Spleen (tissue), 11 donors: Measurements from ENCODE around the gene AMPH. TPM values are rescaled to one million over a fixed set of nuclear protein-coding genes. Genes with fewer than 3 reads are reported as not detected.

Experiments used
- DNase-seq: peaks from one replicate; pipeline ENCODE4 v3.0.0-alpha.2; 2020
- H3K27ac ChIP-seq, 8 donors: fragments of 200-600 bp; sonication (generic) in 7 of 8; 1 replicate in 4 of 8; 2 replicates in 4 of 8; pipeline versions ENCODE4 v1.5.0 to v1.8.0; 2016 to 2021; ENCODE audit warnings: inconsistent platforms in 4 of 8, mild to moderate bottlenecking in 4 of 8, moderate library complexity in 1 of 8
- H3K27me3 ChIP-seq, 7 donors: fragments of 200-600 bp; sonication (generic) in 6 of 7; replicated peaks in 1 of 7; 1 replicate in 4 of 7; 2 replicates in 3 of 7; pipeline versions ENCODE4 v1.5.0 to v1.8.0; 2016 to 2021; ENCODE audit warnings: inconsistent platforms in 3 of 7, mild to moderate bottlenecking in 1 of 7
- H3K36me3 ChIP-seq, 6 donors: fragments of 200-600 bp; sonication (generic) in 5 of 6; 1 replicate in 4 of 6; 2 replicates in 2 of 6; pipeline versions ENCODE4 v1.5.0 to v1.8.0; 2016 to 2021; ENCODE audit warnings: inconsistent platforms in 2 of 6
- H3K4me1 ChIP-seq, 6 donors: fragments of 200-600 bp; sonication (generic) in 5 of 6; 1 replicate in 3 of 6; 2 replicates in 3 of 6; pipeline versions ENCODE4 v1.5.0 to v1.8.0; 2016 to 2021; ENCODE audit warnings: inconsistent platforms in 3 of 6
- H3K4me3 ChIP-seq, 8 donors: fragments of 200-600 bp; sonication (generic) in 7 of 8; 1 replicate in 4 of 8; 2 replicates in 4 of 8; pipeline versions ENCODE4 v1.5.0 to v1.8.0; 2016 to 2021; ENCODE audit warnings: inconsistent platforms in 4 of 8, mild to moderate bottlenecking in 4 of 8, moderate library complexity in 2 of 8
- H3K9me3 ChIP-seq, 8 donors: fragments of 200-600 bp; sonication (generic) in 7 of 8; 1 replicate in 4 of 8; 2 replicates in 4 of 8; pipeline versions ENCODE4 v1.5.0 to v1.8.0; 2016 to 2021; ENCODE audit warnings: inconsistent platforms in 4 of 8
- CTCF ChIP-seq, 11 experiments: fragments of 200-600 bp in 7 of 11; fragments of 450-650 bp in 4 of 11; sonication (generic) in 4 of 11; IDR thresholded peaks in 8 of 11; conservative IDR thresholded peaks in 3 of 11; 1 replicate in 7 of 11; 2 replicates in 4 of 11; pipeline versions ENCODE4 v1.4.0 to v1.8.0; 2016 to 2021; ENCODE audit warnings: antibody characterized with exemption in 11 of 11, inconsistent platforms in 4 of 11, mild to moderate bottlenecking in 1 of 11
- POLR2A ChIP-seq, 3 donors: fragments of 450-650 bp; IDR thresholded peaks; one replicate each; pipeline ENCODE4 v1.5.1; 2017; ENCODE audit warnings: antibody characterized with exemption in 3 of 3, mild to moderate bottlenecking in 1 of 3
- POLR2AphosphoS5 ChIP-seq, 3 donors: sonication (generic); formaldehyde crosslinking; IDR thresholded peaks; one replicate each; pipeline ENCODE4 v1.5.1; 2017; ENCODE audit warnings: antibody characterized with exemption in 3 of 3
- WGBS, 5 donors: extraction: QIAGEN DNeasy Blood & Tissue Kit in 3 of 5; methylation state at CpG; one replicate each; pipeline versions ENCODE4 v1.1.5 to v1.1.7; 2013 to 2018; 5-methylcytosine and 5-hydroxymethylcytosine counted together
- intact Hi-C: fragments of 100-400 bp; cut with DNase I; formaldehyde crosslinking; loops from one replicate; pipeline ENCODE4 v1.15.0; 2023; ENCODE audit warnings: low total_unique reads
- polyA plus RNA-seq, 3 donors: library from polyadenylated mRNA; stranded (reverse); fragments of 200-250 nt; gene quantifications; one replicate each; pipeline ENCODE4 v1.2.1, GENCODE V29; 2013
- total RNA-seq, 7 donors: library from RNA; depleted of rRNA in 3 of 7; stranded (reverse); fragments of >200 nt in 3 of 7; fragmentation: NEBNext Ultra II Directional in 4 of 7; extraction: Animal tissue kit (Norgen Biotek cat#: 25700) in 4 of 7; gene quantifications; one replicate each; pipeline versions ENCODE4 v1.1.0 to v1.2.1, GENCODE V29; 2016 to 2021
- donor health status: healthy with polysubstance abuse.
- donor health status: DM: no; HTN: no; CAD: no; lungs with moderate emphysema.
- donor health status: DM: no; HTN: no; CAD: no.
- donor health status: Bipolar disorder and iron deficiency.
- donor health status: healthy.
- donor health status: DM: no; HTN: no; CAD: no.
- donor health status: DM: yes; HTN: yes; CAD: no.

AMPH gene
- total and polyA plus RNA-seq, 10 donors, result 0.09 to 10.3 (median 1.1) TPM

- no peak for DNase-seq
- H3K4me3 ChIP-seq, result no peak overlapping the region
- 91 to 94% (median 91%) methylated on average over 2 of the region's 2 CpGs for WGBS, 5 donors
- H3K27me3 ChIP-seq, result peaks cover 0 to 7% (median 0%) of the 10 kb centered on the region in 7 donors
- H3K36me3 ChIP-seq, result no peaks in the 10 kb centered on the region
- intact Hi-C loops, result no loop called here
- no peak overlapping the region for H3K27ac ChIP-seq
- H3K4me1 ChIP-seq, result no peaks in the 10 kb centered on the region
- no peak for TF ChIP-seq POLR2AphosphoS5 (IDR thresholded peaks at IDR 0.05)
- no peak for TF ChIP-seq POLR2A (IDR thresholded peaks at IDR 0.05)
- no peak for TF ChIP-seq CTCF (IDR thresholded peaks at IDR 0.05 in 8 of 11, conservative IDR thresholded peaks at IDR 0.05 in 3 of 11)
- H3K9me3 ChIP-seq, result no peaks in the 10 kb centered on the region
These were observed 62.7 kb downstream of the AMPH start for GRCh38 chr7:38568497-38568896.

GRCh38 chr7:38565289-38565688 lies 65.9 kb downstream of the AMPH start:
- H3K4me1 ChIP-seq, result no peaks in the 10 kb centered on the region
- no peak for TF ChIP-seq POLR2A (IDR thresholded peaks at IDR 0.05)
- TF ChIP-seq POLR2AphosphoS5 (IDR thresholded peaks at IDR 0.05), result no peak
- no peak for TF ChIP-seq CTCF (IDR thresholded peaks at IDR 0.05 in 8 of 11, conservative IDR thresholded peaks at IDR 0.05 in 3 of 11)
- intact Hi-C loops, result no loop called here
- no peak overlapping the region for H3K27ac ChIP-seq
- peaks cover 0 to 7% (median 0%) of the 10 kb centered on the region in 7 donors for H3K27me3 ChIP-seq
- no peaks in the 10 kb centered on the region for H3K9me3 ChIP-seq
- WGBS, 5 donors, result 62 to 83% (median 79%) methylated on average over 2 of the region's 2 CpGs
- H3K36me3 ChIP-seq, result no peaks in the 10 kb centered on the region
- no peak for DNase-seq
- H3K4me3 ChIP-seq, result no peak overlapping the region

GRCh38 chr7:38563741-38564140 lies 67.4 kb downstream of the AMPH start:
- Histone ChIP-seq H3K9me3 (no peaks in the 10 kb centered on the region), H3K36me3 (no peaks in the 10 kb centered on the region), H3K27ac (no peak overlapping the region), H3K27me3 (peaks cover 0 to 7% (median 0%) of the 10 kb centered on the region in 7 donors), H3K4me1 (no peaks in the 10 kb centered on the region), H3K4me3 (no peak overlapping the region)
- no peak for DNase-seq
- intact Hi-C loops, result no loop called here
- no peak for TF ChIP-seq POLR2AphosphoS5 (IDR thresholded peaks at IDR 0.05)
- TF ChIP-seq CTCF (IDR thresholded peaks at IDR 0.05 in 8 of 11, conservative IDR thresholded peaks at IDR 0.05 in 3 of 11), result no peak
- TF ChIP-seq POLR2A (IDR thresholded peaks at IDR 0.05), result no peak
- 59 to 81% (median 67%) methylated on average over 2 of the region's 2 CpGs for WGBS, 5 donors

- 69 to 82% (median 79%) methylated on average over 3 of the region's 3 CpGs for WGBS, 5 donors
- H3K27ac ChIP-seq, result no peak overlapping the region
- intact Hi-C loops, result no loop called here
- no peaks in the 10 kb centered on the region for H3K36me3 ChIP-seq
- no peak overlapping the region for H3K4me3 ChIP-seq
- peaks cover 0 to 7% (median 0%) of the 10 kb centered on the region in 7 donors for H3K27me3 ChIP-seq
- TF ChIP-seq POLR2AphosphoS5 (IDR thresholded peaks at IDR 0.05) (no peak), CTCF (IDR thresholded peaks at IDR 0.05 in 8 of 11, conservative IDR thresholded peaks at IDR 0.05 in 3 of 11) (no peak), POLR2A (IDR thresholded peaks at IDR 0.05) (no peak)
- H3K4me1 ChIP-seq, result no peaks in the 10 kb centered on the region
- DNase-seq, result no peak
- H3K9me3 ChIP-seq, result no peaks in the 10 kb centered on the region
These were observed 70.0 kb downstream of the AMPH start for GRCh38 chr7:38561166-38561565.
